GM12878 (cell line): ENCODE data around the gene SPATS2L. TPM values are rescaled to one million over a fixed set of nuclear protein-coding genes. Genes with fewer than 3 reads are reported as not detected.

Experiments
- ATAC-seq: fragments of 200-7000 bp; cut with Tn5 transposase; 3 replicates; pipeline ENCODE4 v1.9.1; 2020; ENCODE audit warnings: mild to moderate bottlenecking, moderate library complexity
- BruUV-seq: library from RNA; stranded (reverse); fragments of 400-500 nt; replicated peaks from 2 replicates; lab custom pipeline; 2021; lab: Mats Ljungman, UMichigan
- CTCF ChIA-PET: fragments of 300-600 bp; sonication (Branson Sonifier 250); formaldehyde crosslinking; extraction: SDS; loops from one replicate; lab custom pipeline; 2021; ENCODE audit warnings: inconsistent platforms; lab: Yijun Ruan, JAX
- POLR2A ChIA-PET: fragments of 350-600 bp; formaldehyde crosslinking; extraction: SDS; loops from one replicate; lab custom pipeline; 2021; ENCODE audit warnings: inconsistent platforms; lab: Charles Lee
- RAD21 ChIA-PET: fragments of 300-600 bp; sonication (Branson Sonifier 250); formaldehyde crosslinking; loops from one replicate; lab custom pipeline; 2023; ENCODE audit warnings: antibody characterized with exemption; ENCODE audit not compliant: unreplicated experiment; lab: Charles Lee
- SMC1A ChIA-PET: fragments of 300-600 bp; sonication (Branson Sonifier 250); formaldehyde crosslinking; loops from one replicate; lab custom pipeline; 2023; ENCODE audit not compliant: unreplicated experiment, uncharacterized antibody; lab: Charles Lee
- DNase-seq: peaks from one replicate; pipeline ENCODE4 v3.0.0-alpha.2; 2011; ENCODE audit warnings: low read depth, low spot score
- FAIRE-seq: peaks from 3 replicates; lab custom pipeline; 2011; peaks lifted over from hg19 to GRCh38; lab: Jason Lieb, UNC
- H2AFZ ChIP-seq: 2 replicates; pipeline ENCODE4 v1.6.0; 2011; ENCODE audit warnings: low read depth, low read length, control low read depth; ENCODE audit not compliant: control insufficient read depth
- H3K27ac ChIP-seq: 2 replicates; pipeline ENCODE4 v1.5.1; 2011; ENCODE audit warnings: control low read depth; ENCODE audit not compliant: control insufficient read depth, insufficient read depth
- H3K27me3 ChIP-seq, 2 experiments: replicated peaks in 1 of 2; 2 replicates each; pipeline versions ENCODE4 v1.6.0 to v1.6.1; 2011; ENCODE audit warnings: low read length in 1 of 2; ENCODE audit not compliant: control insufficient read depth in 2 of 2, insufficient read depth in 2 of 2
- H3K36me3 ChIP-seq, 2 experiments: 2 replicates each; pipeline ENCODE4 v1.5.1; 2011; ENCODE audit warnings: low read length in 1 of 2; ENCODE audit not compliant: control insufficient read depth in 2 of 2, insufficient read depth in 2 of 2
- H3K4me1 ChIP-seq: 2 replicates; pipeline ENCODE4 v1.6.1; 2011; ENCODE audit warnings: mild to moderate bottlenecking, low read length, moderate library complexity, mixed read lengths; ENCODE audit not compliant: control insufficient read depth, insufficient read depth
- H3K4me2 ChIP-seq: 2 replicates; pipeline ENCODE4 v1.6.0; 2011; ENCODE audit warnings: control low read depth; ENCODE audit not compliant: control insufficient read depth, insufficient read depth
- H3K4me3 ChIP-seq: fragments of 200-600 bp; sonication (generic); 2 replicates; pipeline ENCODE4 v1.5.1; 2016
- H3K79me2 ChIP-seq: 2 replicates; pipeline ENCODE4 v1.6.0; 2011; ENCODE audit warnings: low read length; ENCODE audit not compliant: control insufficient read depth, insufficient read depth
- H3K9ac ChIP-seq: 2 replicates; pipeline ENCODE4 v1.8.0; 2011; ENCODE audit warnings: low read length, control low read depth, mixed read lengths; ENCODE audit not compliant: control insufficient read depth, insufficient read depth
- H3K9me3 ChIP-seq: replicated peaks from 3 replicates; pipeline ENCODE4 v1.5.1; 2011; ENCODE audit warnings: mild to moderate bottlenecking, low read length; ENCODE audit not compliant: control insufficient read depth, insufficient read depth
- H4K20me1 ChIP-seq: 2 replicates; pipeline ENCODE4 v1.6.0; 2011; ENCODE audit not compliant: control insufficient read depth, insufficient read depth
- BCL11A ChIP-seq: IDR thresholded peaks from 2 replicates; pipeline ENCODE4 v1.6.1; 2011; ENCODE audit warnings: low read depth, low read length
- CHD4 ChIP-seq: fragments of 200-600 bp; sonication (generic); IDR thresholded peaks from 2 replicates; pipeline ENCODE4 v1.6.1; 2016; ENCODE audit warnings: mild to moderate bottlenecking
- CREB1 ChIP-seq: IDR thresholded peaks from 2 replicates; pipeline ENCODE4 v1.6.1; 2012; ENCODE audit warnings: low read depth, mild to moderate bottlenecking, inconsistent platforms
- EED ChIP-seq: sonication (generic); IDR thresholded peaks from 2 replicates; pipeline ENCODE4 v1.6.1; 2016; ENCODE audit warnings: antibody characterized with exemption, low read depth
- FOXK2 ChIP-seq: fragments of 450-650 bp; IDR thresholded peaks from 2 replicates; pipeline ENCODE4 v1.6.1; 2017; ENCODE audit warnings: mild to moderate bottlenecking, moderate library complexity
- NFYB ChIP-seq: IDR thresholded peaks from 2 replicates; pipeline ENCODE4 v1.6.1; 2011; ENCODE audit warnings: low read depth, mild to moderate bottlenecking, low read length, improper control_type of control experiment, moderate library complexity; ENCODE audit not compliant: insufficient read depth
- NR2C1 ChIP-seq: fragments of 450-650 bp; IDR thresholded peaks from 2 replicates; pipeline ENCODE4 v1.6.1; 2017; ENCODE audit warnings: antibody characterized with exemption, mild to moderate bottlenecking, moderate library complexity
- POLR2AphosphoS2 ChIP-seq: IDR thresholded peaks from 2 replicates; pipeline ENCODE4 v1.6.1; 2011; ENCODE audit warnings: low read depth, mild to moderate bottlenecking, low read length, improper control_type of control experiment, moderate library complexity
- POLR2AphosphoS5 ChIP-seq: IDR thresholded peaks from 2 replicates; pipeline ENCODE4 v1.6.1; 2011; ENCODE audit warnings: mild to moderate bottlenecking, low read length, inconsistent platforms
- POU2F2 ChIP-seq: IDR thresholded peaks from 3 replicates; pipeline ENCODE4 v1.6.1; 2011; ENCODE audit warnings: low read depth, mild to moderate bottlenecking, low read length, borderline replicate concordance
- RB1 ChIP-seq: fragments of 450-650 bp; formaldehyde crosslinking; IDR thresholded peaks from 2 replicates; pipeline ENCODE4 v1.6.1; 2017; ENCODE audit warnings: mild to moderate bottlenecking, borderline replicate concordance
- WGBS: methylation state at CpG from one replicate; pipeline ENCODE4 v1.1.6; 2016; ENCODE audit warnings: low lambda C conversion rate; ENCODE audit not compliant: insufficient replicate concordance, insufficient coverage; ENCODE audit errors: missing lambda C conversion rate; 5-methylcytosine and 5-hydroxymethylcytosine counted together
- in situ Hi-C: fragments of 300-500 bp; cut with MboI; formaldehyde crosslinking; loops from 9 replicates; pipeline ENCODE4 v1.14.3; 2018; ENCODE audit warnings: mixed read lengths
- intact Hi-C: fragments of 100-400 bp; cut with micrococcal nuclease; formaldehyde crosslinking; loops from one replicate; pipeline ENCODE4 v1.14.2; 2022; ENCODE audit not compliant: unreplicated experiment
- polyA plus RNA-seq, 11 experiments: library from polyadenylated mRNA; depleted of rRNA in 4 of 11; unstranded in 6 of 11; stranded (reverse) in 5 of 11; fragments of >200 nt; fragmentation: Nextera tagmentation in 4 of 11; fragmentation: Illumina TruSeq in 1 of 11; extraction: Ambion mirVana in 4 of 11; extraction: Trizol in 1 of 11; gene quantifications; 1 replicate in 1 of 11; 2 replicates in 10 of 11; pipeline versions ENCODE4 v1.2.1 to v1.2.3, GENCODE V29; 2011 to 2016; ENCODE audit warnings: inconsistent platforms in 2 of 11, missing spikeins in 2 of 11, low read depth in 1 of 11
- total RNA-seq, 4 experiments: library from RNA; depleted of rRNA in 3 of 4; stranded (reverse); fragments of >200 nt in 3 of 4; fragmentation: Illumina TruSeq in 1 of 4; extraction: Trizol in 1 of 4; gene quantifications; 2 replicates each; pipeline versions ENCODE4 v1.2.1 to v1.2.3, GENCODE V29; 2013 to 2021
- TF ChIP-seq, protein P1 (sequence below): IDR thresholded peaks from 2 replicates; pipeline ENCODE4 v1.6.1; 2011; ENCODE audit warnings: low read depth, low read length, improper control_type of control experiment, borderline replicate concordance
- TF ChIP-seq, protein P2 (sequence below): fragments of 450-650 bp; IDR thresholded peaks from 2 replicates; pipeline ENCODE4 v1.6.1; 2018; ENCODE audit warnings: mild to moderate bottlenecking, low read depth, moderate library complexity; ENCODE audit not compliant: partially characterized antibody
- TF ChIP-seq, protein P3 (sequence below): IDR thresholded peaks from 2 replicates; pipeline ENCODE4 v1.6.1; 2012; ENCODE audit warnings: low read length, inconsistent platforms

SPATS2L gene
- total and polyA plus RNA-seq, 10 of the 15 experiments (the other 5 are each of a cell fraction or from before 2014, with no cell fraction given): 5.2 to 30.0 (median 20.1) TPM

DNA sequence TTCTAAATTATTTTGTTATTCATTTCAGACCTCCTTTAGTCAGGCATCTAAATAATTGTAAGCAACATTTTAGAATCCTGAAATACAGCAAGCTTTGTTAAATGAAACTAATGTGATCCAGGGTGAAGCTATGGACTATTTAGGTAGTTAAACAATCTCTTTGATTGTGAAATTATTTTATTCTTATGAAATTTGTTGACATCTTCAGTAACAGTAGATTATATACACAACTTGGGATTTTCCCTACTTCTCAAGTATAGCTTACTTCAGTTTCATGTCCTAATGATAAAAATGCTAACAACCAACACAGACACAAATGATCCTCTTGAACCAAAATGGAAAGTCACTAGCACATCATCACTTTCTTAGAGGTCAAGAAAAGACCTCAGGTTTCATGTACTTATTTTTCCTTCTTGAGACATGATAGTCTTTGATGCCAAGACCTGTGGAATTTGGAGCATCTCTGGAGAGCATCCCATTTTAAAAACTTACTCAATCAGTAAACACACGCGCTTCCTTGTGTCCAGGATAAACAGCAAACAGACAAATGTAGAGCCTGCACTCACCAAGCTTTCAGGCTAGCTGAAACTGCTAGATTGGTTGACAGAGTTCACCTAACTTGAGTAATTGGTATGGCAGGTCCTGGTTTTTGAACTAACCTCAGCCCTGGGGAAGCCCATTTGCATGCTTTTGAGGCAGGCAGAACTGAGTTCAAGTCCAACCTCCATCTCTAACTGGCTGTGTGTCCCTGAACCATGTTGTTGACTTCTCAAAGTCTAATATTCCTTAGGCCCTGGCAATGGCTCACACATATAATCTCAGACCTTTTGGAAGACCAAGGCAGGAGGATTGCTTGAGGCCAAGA is 155.6 kb downstream of the SPATS2L start:
- Histone ChIP-seq H3K27ac (no peak overlapping the region), H3K27me3 (no peaks in the 10 kb centered on the region), H2AFZ (no peak overlapping the region), H3K36me3 (no peaks in the 10 kb centered on the region; a peak in 1 of 4 replicates)
- 100% methylated on average over 2 of the region's 2 CpGs for WGBS
- TF ChIP-seq, protein P1, sequence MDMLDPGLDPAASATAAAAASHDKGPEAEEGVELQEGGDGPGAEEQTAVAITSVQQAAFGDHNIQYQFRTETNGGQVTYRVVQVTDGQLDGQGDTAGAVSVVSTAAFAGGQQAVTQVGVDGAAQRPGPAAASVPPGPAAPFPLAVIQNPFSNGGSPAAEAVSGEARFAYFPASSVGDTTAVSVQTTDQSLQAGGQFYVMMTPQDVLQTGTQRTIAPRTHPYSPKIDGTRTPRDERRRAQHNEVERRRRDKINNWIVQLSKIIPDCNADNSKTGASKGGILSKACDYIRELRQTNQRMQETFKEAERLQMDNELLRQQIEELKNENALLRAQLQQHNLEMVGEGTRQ: no peak
- TF ChIP-seq POLR2AphosphoS2: no peak
- no peak for TF ChIP-seq FOXK2
- no peak for TF ChIP-seq CHD4
- no peak for TF ChIP-seq EED
- TF ChIP-seq BCL11A: no peak
- TF ChIP-seq, protein P2, sequence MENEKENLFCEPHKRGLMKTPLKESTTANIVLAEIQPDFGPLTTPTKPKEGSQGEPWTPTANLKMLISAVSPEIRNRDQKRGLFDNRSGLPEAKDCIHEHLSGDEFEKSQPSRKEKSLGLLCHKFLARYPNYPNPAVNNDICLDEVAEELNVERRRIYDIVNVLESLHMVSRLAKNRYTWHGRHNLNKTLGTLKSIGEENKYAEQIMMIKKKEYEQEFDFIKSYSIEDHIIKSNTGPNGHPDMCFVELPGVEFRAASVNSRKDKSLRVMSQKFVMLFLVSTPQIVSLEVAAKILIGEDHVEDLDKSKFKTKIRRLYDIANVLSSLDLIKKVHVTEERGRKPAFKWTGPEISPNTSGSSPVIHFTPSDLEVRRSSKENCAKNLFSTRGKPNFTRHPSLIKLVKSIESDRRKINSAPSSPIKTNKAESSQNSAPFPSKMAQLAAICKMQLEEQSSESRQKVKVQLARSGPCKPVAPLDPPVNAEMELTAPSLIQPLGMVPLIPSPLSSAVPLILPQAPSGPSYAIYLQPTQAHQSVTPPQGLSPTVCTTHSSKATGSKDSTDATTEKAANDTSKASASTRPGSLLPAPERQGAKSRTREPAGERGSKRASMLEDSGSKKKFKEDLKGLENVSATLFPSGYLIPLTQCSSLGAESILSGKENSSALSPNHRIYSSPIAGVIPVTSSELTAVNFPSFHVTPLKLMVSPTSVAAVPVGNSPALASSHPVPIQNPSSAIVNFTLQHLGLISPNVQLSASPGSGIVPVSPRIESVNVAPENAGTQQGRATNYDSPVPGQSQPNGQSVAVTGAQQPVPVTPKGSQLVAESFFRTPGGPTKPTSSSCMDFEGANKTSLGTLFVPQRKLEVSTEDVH: no peak
- TF ChIP-seq, protein P3, sequence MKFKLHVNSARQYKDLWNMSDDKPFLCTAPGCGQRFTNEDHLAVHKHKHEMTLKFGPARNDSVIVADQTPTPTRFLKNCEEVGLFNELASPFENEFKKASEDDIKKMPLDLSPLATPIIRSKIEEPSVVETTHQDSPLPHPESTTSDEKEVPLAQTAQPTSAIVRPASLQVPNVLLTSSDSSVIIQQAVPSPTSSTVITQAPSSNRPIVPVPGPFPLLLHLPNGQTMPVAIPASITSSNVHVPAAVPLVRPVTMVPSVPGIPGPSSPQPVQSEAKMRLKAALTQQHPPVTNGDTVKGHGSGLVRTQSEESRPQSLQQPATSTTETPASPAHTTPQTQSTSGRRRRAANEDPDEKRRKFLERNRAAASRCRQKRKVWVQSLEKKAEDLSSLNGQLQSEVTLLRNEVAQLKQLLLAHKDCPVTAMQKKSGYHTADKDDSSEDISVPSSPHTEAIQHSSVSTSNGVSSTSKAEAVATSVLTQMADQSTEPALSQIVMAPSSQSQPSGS: no peak
- no peak for TF ChIP-seq NFYB
- TF ChIP-seq POU2F2: no peak
- TF ChIP-seq CREB1: no peak
- TF ChIP-seq RB1: no peak
- no peak for TF ChIP-seq NR2C1
- no peak for TF ChIP-seq POLR2AphosphoS5
- TF ChIP-seq, all 136 proteins: peak for 0
- intact Hi-C loops: no loop called here
- peak; percentile 48 for ATAC-seq
- Histone ChIP-seq H3K4me2 (no peak overlapping the region), H3K9me3 (no peaks in the 10 kb centered on the region), H3K4me3 (no peak overlapping the region), H3K4me1 (no peaks in the 10 kb centered on the region), H4K20me1 (no peaks in the 10 kb centered on the region), H3K9ac (no peak overlapping the region), H3K79me2 (no peaks in the 10 kb centered on the region)
- no peak for FAIRE-seq
- RAD21 ChIA-PET: interaction anchor here (0.7 to 2.0 kb wide), 3 partner anchors 10 to 22 kb away, joined by 3 to 5 read pairs (median 3); no protein-coding TSS in a partner anchor
- CTCF ChIA-PET: interaction anchor here (0.9 to 2.6 kb wide), 5 partner anchors 8 to 477 kb away, joined by 3 to 13 read pairs (median 5); no protein-coding TSS in a partner anchor
- no TSS peak for BruUV-seq
- DNase-seq: no peak
- POLR2A ChIA-PET: interaction anchor here (1.0 kb wide), 1 partner anchor 10 kb away, joined by 3 read pairs; no protein-coding TSS in a partner anchor
- in situ Hi-C loops: no loop called here
- SMC1A ChIA-PET: interaction anchor here (1.0 to 1.9 kb wide), 3 partner anchors 9 to 38 kb away, joined by 3 to 15 read pairs (median 6); no protein-coding TSS in a partner anchor
